EH (cell line): ENCODE measurements around the gene SEL1L.
"Not testable (repeated sequence)": the region's sequence is repeated elsewhere in the genome, so short reads cannot be mapped to it uniquely, and the experiment has no call there.

Source experiments
- DNase-seq: peaks from one replicate; pipeline ENCODE4 v3.0.0-alpha.2; 2015; ENCODE audit warnings: low read depth

Gene SEL1L

DNA sequence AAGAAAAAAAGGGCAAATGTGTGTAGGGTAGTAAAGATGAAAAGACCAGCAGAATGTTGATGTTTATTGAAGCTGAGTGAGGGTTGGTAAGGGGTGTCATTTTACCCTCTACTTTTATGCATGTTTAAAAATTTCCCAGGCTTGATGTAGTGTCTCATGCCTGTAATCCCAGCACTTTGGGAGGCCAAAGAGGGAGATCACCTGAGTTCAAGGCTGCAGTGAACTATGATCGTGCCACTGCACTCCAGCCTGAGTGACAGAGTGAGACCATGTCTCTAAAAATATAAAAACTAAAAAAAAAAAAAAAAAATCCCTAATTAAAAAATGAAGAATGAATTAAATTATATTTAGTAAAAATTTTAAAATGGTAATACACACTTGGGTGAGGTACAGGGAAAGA lies 8.5 kb downstream of the SEL1L start:
- no peak for DNase-seq

DNA sequence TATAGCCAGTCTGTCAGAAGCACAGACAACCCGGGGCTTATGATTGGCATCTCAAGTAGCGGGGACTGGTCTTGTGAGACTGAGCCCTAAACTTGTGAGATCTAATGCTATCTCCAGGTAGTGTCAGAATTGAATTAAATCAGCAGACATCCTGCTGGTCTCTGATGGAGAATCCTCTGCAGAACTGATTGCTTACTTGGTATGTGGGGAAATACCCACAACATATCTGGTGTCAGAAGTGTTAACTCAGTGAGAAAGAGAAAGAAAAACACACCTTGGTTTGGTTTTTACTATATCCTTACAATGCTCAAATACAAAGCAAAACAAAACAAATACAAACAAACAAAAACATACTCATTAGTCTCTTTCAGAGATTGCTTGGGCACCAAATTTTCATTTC lies 10.0 kb downstream of the SEL1L start:
- no peak for DNase-seq

DNA sequence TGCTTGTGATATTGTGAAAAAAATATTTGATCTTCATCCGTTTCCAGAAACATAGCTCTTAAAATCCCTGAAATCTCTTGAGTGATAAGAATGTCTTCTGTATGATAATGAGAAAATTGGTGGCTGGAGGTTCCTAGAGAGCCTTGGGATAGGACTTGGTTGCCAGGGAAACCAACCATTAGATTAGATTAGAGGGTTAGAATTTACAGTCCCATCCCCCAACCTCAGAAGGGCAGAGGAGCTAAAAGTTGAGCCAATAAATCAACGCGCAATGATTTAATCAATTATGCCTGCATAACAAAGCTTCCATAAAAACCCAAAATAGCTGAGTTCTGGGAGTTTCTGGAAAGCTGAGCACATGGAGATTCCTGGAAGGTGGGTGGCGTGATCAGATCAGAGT lies 10.6 kb downstream of the SEL1L start:
- no peak for DNase-seq

DNA sequence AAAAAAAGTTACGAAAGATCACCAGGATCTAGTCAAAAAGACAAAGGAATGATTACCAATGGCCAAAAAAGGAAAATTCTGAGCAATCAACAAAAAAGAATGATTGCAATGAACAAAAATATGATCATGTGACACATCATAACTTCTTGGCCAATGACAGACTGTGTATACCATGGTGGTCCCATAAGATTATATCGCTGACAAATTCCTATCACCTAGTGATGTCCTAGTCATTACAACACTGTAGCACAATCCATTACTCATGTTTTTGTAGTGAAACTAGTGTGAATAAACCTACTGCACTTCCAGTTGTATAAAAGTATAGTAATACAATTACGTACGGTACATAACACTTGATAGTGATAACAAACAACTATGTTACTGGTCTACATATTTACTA lies 12.3 kb downstream of the SEL1L start:
- peak; percentile 12 for DNase-seq

DNA sequence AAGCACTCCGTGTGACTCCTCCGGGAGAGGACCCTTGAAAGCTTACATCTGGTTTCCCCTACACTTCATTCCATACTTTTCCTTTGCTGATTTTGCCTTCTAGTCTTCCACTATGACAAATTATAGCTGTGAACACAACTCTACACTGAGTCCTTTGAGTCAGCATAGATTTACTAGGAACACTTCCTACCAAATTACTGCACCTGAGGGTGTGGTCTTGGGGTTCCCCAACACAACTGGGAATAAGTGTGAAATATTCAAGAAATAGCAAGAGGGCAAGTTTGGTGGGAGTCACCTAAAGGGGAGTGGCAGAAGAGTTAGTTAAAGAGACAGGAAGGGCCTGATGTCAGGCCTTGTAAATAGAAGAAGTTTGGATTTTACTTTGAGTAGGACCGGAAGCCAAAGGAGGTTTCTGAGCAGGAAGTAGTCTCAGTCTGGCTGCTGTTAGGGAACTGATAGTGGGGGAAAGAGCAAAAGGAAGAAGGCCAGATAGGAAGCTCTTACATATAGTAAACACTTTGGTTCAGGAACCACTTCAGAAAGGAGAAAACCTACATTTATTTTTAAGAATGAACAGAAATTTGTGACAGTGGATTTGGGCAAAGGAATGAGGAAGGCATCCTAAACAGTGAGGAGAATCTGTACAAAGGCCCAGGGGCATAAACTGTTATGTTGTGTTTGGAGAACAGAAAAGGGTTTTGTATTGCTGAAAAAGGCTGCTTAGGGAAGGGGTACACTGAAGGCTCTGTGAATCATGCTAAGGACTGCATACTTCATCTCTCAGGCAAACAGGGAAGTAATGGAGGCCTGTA lies 14.2 kb downstream of the SEL1L start:
- no peak for DNase-seq

DNA sequence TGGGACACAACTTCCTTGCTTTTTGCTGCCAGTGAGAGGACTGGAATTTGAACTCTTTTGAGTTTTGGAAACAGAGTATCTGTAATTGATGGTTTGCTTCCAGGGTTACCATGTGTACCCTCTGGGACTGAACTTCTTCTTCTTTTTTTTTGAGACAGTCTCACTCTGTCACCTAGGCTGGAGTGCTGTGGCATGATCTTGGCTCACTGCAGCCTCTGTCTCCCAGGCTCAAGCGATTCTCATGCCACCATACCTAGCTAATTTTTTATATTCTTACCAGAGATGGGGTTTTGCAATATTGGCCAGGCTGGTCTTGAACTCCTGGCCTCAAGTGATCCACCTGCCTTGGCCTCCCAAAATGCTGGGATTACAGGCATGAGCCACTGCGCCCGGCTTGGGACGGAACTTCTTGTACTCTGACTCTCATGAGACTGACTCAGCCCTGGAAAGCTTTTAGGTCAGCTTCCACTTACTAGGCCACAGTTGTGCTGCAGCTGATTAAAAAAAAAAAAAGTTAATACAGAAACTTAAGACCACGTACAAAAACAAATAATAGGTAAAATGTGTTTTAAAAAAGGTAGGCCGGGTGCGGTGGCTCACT lies 15.8 kb downstream of the SEL1L start:
- DNase-seq: no peak

DNA sequence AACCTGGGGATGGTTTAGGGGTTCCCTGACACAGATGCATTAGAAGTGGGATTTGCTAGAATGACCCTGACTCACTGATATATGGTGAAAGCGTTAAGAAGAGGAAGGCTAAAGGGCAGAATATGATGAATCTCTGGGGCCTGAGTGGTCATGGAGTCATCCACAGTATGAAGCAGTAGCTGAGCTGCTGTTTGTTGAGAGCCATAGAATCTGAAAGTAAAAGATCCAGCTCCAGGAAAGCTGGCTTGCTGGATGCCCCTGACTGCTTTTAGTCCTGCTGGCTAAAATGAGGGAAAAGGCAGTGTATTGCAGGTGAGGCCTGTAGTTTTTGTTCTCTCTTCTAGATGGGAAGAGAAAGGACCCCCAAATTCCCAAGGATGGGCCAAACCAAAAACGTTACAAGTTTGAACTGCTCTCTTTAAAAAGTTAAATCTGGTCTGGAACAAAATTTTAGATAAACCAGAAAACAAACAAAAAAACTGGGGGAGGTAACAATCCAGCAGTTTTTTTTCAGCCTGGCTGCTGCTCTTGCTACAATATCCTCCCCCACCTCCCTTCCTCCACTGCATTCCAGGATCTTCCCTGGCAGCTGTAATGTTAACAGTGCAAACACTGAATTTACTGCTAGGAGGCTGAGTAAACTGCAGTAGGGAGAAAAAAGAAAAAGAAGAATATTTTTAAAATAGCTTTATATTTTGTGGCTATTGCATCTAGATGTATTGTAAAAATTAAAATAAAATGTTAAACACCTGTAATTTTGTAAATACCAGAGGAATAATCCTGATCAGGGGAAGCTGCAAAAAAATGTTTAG lies 16.5 kb downstream of the SEL1L start:
- DNase-seq: peak; percentile 68

DNA sequence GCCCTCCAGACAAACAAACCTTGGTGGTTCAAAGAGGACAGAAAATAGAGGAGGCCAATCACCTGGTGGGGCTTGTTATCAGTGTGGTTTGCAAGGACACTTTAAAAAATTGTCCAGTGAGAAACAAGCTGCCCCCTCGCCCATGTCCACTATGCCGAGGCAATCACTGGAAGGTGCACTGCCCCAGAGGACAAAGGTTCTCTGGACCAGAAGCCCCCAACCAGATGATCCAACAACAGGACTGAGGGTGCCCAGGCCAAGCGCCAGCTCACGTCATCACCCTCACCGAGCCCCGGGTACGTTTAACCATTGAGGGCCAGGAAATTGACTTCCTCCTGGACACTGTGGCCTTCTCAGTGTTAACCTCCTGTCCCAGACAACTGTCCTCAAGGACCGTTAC lies 17.7 kb downstream of the SEL1L start:
- DNase-seq: not testable (repeated sequence)

DNA sequence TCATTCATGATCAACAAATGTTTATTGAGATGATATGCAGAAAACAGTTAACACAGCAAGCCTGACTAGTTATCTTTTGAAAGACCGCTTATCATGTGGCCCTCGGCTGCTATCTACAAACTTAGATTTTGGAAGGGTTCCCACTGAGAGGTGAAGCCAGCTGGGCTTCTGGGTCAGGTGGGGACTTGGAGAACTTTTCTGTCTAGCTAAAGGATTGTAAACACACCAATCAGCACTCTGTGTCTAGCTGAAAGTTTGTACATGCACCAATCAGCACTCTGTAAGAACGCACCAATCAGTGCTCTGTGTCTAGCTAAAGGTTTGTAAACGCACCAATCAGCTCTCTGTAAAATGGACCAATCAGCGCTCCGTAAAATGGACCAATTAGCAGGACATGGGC lies 20.8 kb downstream of the SEL1L start:
- DNase-seq: not testable (repeated sequence)

DNA sequence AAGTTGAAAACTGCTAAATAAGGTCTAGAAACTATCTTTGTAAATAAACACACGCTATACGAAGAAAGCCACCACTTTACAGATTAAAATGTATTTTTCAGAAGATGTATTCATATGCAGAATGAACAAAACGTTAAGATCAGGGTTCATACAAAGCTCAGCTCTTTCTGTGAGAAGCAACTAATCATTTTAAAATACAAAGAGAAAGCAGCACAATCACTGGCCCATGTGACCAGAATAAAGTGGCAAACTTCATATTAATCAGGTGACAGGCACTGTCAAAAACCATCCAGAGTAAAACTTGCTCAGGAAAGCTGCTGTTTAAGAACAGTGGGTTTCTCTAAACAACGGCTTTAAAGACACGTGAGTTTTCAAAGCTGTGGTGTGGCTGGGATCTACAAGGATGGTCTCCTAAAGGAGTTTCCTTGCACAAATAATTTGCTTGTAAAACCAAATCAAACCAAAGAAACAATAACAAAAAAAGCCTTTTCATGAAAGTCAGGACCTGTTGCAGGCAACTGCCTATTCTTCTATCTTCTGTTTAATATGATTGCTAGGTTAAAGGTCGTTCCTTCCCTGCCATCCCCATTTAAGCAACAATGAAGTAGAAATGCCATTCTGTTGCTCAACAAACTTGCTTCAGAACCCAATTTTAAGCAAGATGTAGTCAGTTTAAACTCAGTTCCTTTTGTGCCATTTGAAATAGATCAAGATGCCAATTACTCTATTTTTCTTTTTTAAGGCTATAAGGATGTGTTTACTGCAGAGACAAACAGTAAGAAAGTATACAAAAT lies 22.3 kb downstream of the SEL1L start:
- no peak for DNase-seq

DNA sequence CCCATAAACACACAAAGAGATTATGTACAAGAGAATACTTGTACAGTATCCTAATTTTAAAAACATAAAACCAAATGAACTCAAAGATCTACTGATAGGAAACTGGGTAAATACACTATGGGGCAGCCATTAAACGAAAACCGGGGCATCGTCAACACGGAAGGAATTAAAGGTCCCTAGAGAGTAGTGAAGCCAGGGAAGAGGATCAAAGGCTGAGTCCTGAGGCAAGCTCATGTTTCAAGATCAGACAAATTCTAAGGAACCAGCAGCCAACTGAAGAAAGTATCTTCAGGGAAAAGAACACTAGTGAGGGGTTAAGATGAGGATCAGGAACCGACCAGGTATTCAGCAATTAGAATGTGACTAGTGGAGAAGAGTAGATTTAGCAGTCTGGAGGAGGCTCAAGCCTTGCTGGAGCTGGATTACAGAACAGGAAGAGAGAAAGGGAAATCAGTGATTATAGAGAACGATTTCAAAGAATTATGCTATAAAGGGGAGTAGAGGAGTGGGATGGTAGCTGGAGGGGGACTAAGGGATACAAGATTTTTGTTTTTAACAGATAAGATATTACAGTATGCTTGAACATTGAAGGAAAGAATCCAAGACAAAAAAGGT lies 23.7 kb downstream of the SEL1L start:
- no peak for DNase-seq

DNA sequence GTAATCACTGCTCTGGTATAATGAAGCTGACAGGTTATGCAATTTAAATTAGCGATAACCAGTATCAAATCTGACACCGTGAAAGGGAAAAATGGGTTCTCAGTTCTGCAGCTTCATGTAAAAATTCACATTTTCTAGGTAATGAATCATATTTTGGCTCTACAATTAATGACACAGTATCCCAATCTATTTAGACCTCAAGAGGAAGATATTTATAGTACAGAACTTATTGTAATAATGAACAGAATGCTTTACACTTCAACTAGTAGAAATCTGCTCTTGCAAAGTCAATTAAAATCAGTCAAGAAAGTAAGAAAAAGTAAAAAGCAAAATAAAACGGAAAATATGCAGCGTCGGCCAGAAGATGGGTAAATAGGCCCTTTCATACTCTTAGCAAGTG lies 24.3 kb downstream of the SEL1L start:
- no peak for DNase-seq

DNA sequence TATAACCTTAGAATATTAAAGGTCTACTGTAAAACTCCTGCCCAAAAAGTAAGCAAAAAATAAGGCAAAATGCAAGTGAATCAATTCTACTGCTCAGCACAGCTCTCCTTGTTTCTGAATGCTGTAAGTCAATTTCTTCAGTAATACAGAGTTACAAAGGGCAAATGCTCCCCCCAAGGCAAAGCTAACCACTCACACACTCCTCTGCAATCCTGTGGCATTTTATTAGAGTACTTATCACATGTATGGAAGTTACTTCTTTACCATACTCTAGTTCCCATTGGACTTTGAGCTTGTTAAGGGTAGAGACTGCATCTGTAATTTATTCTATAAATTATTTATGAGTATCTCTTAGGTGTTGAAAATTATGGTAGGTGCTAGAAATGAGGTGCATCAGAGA lies 27.2 kb downstream of the SEL1L start:
- no peak for DNase-seq

DNA sequence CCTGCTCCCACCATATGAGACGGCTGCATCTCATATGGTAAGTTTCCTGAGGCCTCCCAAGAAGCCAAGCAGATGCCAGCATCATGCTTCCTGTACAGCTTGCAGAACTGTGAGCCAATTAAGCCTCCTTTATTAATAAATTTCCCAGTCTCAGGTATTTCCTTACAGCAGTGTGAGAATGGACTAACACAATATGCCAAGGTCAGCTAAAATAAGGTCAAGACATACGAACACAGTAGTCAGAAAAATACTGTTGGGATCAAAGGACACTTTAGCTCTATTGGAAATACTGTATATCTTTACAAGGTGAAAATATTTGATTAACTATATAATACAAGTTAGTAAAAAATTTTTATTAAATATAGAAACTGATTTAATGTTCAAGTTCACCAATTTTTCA lies 28.8 kb downstream of the SEL1L start:
- DNase-seq: no peak

DNA sequence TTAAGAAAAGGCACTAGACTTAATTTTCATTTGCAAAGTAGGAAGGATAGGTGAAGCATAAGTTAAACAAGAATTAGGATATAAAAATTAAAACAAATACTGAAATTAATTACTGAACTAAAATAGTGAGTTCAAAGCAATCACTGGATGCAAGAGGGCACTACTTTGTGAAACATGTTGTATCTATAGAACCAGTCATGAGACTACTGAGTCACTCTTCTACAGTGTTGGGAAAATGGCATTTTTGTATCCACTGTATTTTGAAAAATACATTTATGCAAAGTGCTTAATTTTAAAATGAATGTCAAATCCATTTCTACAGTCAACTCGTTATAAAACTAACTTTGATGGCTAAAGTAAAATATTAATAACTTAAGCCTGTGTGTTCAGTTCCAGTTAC lies 47.9 kb downstream of the SEL1L start:
- DNase-seq: no peak

DNA sequence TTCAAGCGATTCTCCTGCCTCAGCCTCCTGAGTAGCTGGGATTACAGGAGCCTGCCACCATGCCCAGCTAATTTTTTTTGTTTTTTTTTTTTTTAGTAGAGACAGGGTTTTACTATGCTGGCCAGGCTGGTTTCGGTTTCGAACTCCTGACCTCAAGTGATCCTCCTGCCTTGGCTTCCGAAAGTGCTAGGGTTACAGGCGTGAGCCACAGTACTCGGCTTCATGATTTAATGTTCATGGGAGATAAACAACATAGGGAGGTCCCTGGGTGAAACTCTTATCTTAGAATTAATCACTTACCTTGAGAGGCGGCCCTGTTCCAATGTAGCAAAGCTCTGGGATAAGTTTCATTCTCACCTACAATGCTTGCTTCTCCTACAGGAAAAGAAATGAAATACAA lies 48.3 kb downstream of the SEL1L start:
- no peak for DNase-seq

DNA sequence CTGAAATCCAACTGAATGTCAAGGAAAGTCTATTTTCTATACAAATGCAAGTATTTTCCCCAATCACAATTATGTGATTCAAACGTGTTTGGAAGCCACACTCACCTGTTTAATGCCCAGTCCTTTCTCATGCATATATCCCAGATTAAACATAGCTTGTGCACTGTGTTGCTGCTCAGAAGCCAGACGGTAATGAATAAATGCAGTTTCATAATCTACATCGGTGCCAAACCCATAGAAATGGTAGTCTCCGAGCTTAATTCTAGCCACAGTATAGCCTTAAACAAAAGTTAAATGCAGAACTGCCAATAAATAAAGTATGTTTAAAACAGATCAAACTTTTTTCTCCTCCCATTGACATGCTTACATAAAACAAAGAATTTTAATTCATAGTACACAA lies 49.5 kb downstream of the SEL1L start:
- DNase-seq: no peak

DNA sequence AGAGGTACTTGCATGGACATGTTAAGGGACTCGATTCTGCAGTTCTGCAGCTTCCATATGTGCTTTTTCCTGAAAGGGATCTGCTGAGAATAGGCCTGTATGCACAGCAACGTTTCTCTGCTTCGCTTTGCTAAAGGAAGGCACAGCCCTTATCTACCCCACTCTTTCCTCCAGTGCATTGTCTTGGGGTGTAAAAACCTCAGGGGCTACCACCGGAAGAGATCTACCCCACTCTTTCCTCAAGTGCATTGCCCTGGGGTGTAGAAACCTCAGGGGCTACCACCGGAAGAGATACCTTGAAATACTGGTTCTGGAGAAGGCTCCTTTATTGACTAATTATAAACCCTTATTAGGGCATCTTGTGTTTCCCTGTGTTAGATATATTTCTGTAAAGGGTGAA lies 52.9 kb downstream of the SEL1L start:
- no peak for DNase-seq

DNA sequence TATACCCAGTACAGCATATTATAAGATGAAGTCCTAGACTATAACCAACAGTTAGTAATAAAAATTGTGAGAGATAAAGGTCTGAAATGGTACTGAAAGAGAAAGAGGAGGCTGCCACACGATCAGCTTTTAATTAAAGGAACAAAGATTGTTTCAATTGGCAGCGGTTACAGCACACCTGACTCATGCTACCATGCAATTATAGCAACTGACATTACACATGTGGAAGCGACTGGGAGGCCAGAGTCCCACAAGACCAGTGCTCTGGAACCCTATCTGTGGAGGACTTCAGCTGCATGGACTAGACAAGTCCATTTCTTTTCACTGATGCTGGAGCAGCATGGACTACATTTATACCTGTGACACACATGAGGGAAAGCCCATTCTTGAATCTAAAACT lies 55.2 kb downstream of the SEL1L start:
- DNase-seq: no peak

DNA sequence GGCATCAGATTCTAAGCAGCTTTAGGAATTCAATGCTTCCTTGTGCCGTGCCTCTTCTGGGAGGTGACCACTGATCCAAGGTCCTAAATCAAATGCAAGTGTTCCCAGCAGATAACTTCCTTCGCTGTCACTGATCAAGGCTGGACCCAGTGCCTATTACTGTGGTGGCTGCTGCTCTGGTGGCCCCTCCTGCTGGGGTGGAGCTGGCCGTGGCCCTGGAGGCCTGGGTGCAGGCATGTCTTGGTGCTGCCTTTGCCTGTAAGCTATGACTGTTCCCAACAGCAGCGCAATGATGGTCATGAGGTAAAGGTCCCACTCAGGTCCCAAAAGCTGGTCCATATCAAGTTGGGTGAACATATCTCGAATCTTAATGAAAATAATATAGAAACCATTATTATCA lies 56.8 kb downstream of the SEL1L start:
- DNase-seq: no peak

DNA sequence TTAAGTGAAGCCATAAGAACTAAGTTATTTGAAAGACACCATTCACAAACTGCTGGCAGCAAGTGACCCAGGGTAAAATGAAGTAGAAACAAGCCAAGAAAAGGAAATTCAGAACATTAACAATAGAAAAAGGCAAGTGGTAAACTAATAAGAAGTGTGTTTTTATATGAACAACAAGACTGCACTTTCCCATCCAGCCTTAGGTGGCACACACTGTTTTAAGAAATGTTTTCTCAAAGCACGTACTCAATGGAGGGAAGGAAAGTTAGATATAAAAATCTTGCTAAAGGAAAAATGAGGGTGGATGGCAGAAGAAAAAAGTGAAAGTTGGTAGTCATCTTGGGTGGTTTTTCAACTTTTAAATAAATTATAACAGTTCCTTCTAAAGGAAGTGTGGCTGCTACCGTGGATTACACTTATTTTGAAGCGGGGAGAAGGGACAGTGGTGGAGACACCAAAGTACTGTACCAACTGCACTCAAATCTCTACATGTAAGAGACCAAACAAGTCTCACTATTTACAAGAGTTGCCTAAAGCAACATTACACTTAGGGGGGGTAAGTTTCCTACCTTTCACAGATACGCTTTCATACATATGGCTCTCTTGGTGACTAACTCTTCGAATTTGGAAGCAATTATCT lies 58.8 kb downstream of the SEL1L start:
- no peak for DNase-seq

DNA sequence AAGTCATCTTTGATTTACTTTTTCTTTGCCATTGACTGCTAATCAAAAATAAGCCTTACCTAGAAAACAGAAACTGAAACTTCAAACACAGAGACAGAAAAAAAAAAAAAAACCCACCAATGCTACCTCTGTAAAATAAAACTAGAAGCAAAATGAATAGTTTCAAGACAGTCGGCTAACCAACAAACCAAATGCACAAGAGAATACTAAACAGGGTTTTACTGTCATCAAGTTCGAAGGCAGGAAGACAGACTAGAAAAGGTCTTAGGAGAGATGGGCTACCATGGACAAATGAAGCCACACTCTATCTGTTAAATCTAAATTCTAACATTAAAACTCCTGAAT lies 59.5 kb downstream of the SEL1L start:
- DNase-seq: no peak
